Neural progenitor cell (in vitro differentiated cells): ENCODE data around the gene NPW. TPM values are rescaled to one million over a fixed set of nuclear protein-coding genes. Genes with fewer than 3 reads are reported as not detected.

ENCODE experiments used
- DNase-seq: peaks from one replicate; pipeline ENCODE4 v3.0.0-alpha.2; 2016; ENCODE audit warnings: low spot score
- H2AFZ ChIP-seq: fragments of 200-600 bp; sonication (generic); replicated peaks from 2 replicates; pipeline ENCODE4 v1.6.1; 2016; ENCODE audit warnings: antibody characterized with exemption
- H3F3A ChIP-seq: fragments of 200-600 bp; sonication (generic); 2 replicates; pipeline ENCODE4 v1.6.1; 2016; ENCODE audit warnings: antibody characterized with exemption, low read depth
- H3K27ac ChIP-seq: fragments of 200-600 bp; sonication (generic); 2 replicates; pipeline ENCODE4 v1.5.1; 2016; ENCODE audit warnings: mild to moderate bottlenecking
- H3K27me3 ChIP-seq: fragments of 200-600 bp; sonication (generic); 2 replicates; pipeline ENCODE4 v1.6.1; 2016; ENCODE audit warnings: mild to moderate bottlenecking, moderate library complexity
- H3K36me3 ChIP-seq: fragments of 200-600 bp; sonication (generic); 2 replicates; pipeline ENCODE4 v1.5.1; 2016
- H3K4me1 ChIP-seq: fragments of 200-600 bp; sonication (generic); 2 replicates; pipeline ENCODE4 v1.6.1; 2016; ENCODE audit warnings: mixed run types
- H3K4me2 ChIP-seq: fragments of 200-600 bp; sonication (generic); 2 replicates; pipeline ENCODE4 v1.6.1; 2016
- H3K4me3 ChIP-seq: fragments of 200-600 bp; sonication (generic); 2 replicates; pipeline ENCODE4 v1.5.1; 2016
- H3K79me2 ChIP-seq: fragments of 200-600 bp; sonication (generic); 2 replicates; pipeline ENCODE4 v1.6.1; 2016; ENCODE audit warnings: low read depth
- H3K9ac ChIP-seq: fragments of 200-600 bp; sonication (generic); 2 replicates; pipeline ENCODE4 v1.6.1; 2016
- H3K9me3 ChIP-seq: fragments of 200-600 bp; sonication (generic); 2 replicates; pipeline ENCODE4 v1.5.1; 2016; ENCODE audit warnings: low read depth
- H4K20me1 ChIP-seq: fragments of 200-600 bp; sonication (generic); 2 replicates; pipeline ENCODE4 v1.6.1; 2016; ENCODE audit warnings: low read depth
- H3K27ac Mint-ChIP-seq: 3 replicates; pipeline ENCODE4 v1.8.0; 2021; ENCODE audit warnings: mixed read lengths
- H3K27me3 Mint-ChIP-seq: 2 replicates; pipeline ENCODE4 v1.8.0; 2022; ENCODE audit warnings: low read depth, mild to moderate bottlenecking, inconsistent platforms, moderate library complexity, mixed read lengths; ENCODE audit not compliant: insufficient read depth
- H3K36me3 Mint-ChIP-seq: 3 replicates; pipeline ENCODE4 v1.8.0; 2021; ENCODE audit warnings: mixed read lengths
- H3K4me1 Mint-ChIP-seq: 3 replicates; pipeline ENCODE4 v1.8.0; 2021; ENCODE audit warnings: mixed read lengths
- H3K4me3 Mint-ChIP-seq: 3 replicates; pipeline ENCODE4 v1.8.0; 2021; ENCODE audit warnings: mild to moderate bottlenecking, moderate library complexity, mixed read lengths
- H3K9me3 Mint-ChIP-seq: 3 replicates; pipeline ENCODE4 v1.8.0; 2020; ENCODE audit warnings: mixed read lengths
- EZH2 ChIP-seq: fragments of 200-600 bp; sonication (generic); IDR thresholded peaks from 2 replicates; pipeline ENCODE4 v1.6.1; 2017; ENCODE audit warnings: antibody characterized with exemption, mild to moderate bottlenecking, moderate library complexity
- EZH2phosphoT487 ChIP-seq: fragments of 200-600 bp; sonication (generic); IDR thresholded peaks from 2 replicates; pipeline ENCODE4 v1.6.1; 2017; ENCODE audit warnings: antibody characterized with exemption
- total RNA-seq: library from RNA; depleted of rRNA; stranded (reverse); fragments of >200 nt; gene quantifications from 2 replicates; pipeline ENCODE4 v1.2.3, GENCODE V29; 2015; ENCODE audit warnings: low replicate concordance
- TF ChIP-seq, protein P1 (sequence below): fragments of 200-600 bp; sonication (generic); IDR thresholded peaks from 2 replicates; pipeline ENCODE4 v1.5.1; 2017; ENCODE audit warnings: antibody characterized with exemption, mild to moderate bottlenecking

The NPW gene
- total RNA-seq, 1 donor from 2014 or later, result not detected

DNA sequence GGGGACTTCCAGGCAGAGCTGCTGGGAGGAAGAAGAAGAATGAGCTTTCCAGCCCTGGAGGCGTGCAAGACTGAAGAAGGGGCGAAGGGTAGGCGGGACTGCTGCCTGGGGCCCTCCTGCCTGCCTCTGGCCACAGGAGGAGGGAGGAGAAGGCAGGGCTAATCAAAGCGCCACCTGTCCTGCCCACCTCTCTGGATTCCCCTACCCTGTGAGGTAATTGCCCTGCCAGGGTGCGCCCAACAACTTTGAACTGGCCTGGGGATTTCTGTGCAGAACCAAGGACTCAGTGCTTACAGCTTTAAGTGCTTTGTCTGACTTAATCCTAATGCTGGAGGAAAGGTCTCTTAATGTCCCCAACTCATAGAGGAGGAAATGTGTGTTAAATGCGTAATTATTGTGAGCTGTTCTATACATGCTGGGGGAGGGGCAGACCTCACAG lies 38.2 kb upstream of the NPW start, which contains the start of gene NOXO1:
TSS of gene NOXO1 (minus strand) at position 72 of the 439 bp plus-strand sequence. CDS start 290 bp downstream, outside the sequence.
- Histone ChIP-seq H2AFZ (no peak within 1 kb of the TSS), H3K36me3 (no peaks in the 10 kb centered on the region), H3K27me3 (peaks cover 56% of the 10 kb centered on the region), H3K4me2 (peak within 1 kb of the TSS; percentile 77), H3K27ac (no peak within 1 kb of the TSS), H3K4me1 (peaks cover 37% of the 10 kb centered on the region), H3K4me3 (no peak within 1 kb of the TSS), H3K79me2 (peaks cover 14% of the 10 kb centered on the region), H3F3A (peaks cover 26% of the 10 kb centered on the region), H3K9me3 (no peaks in the 10 kb centered on the region), H3K9ac (no peak within 1 kb of the TSS), H4K20me1 (peaks cover 44% of the 10 kb centered on the region)
- Mint-ChIP-seq H3K27me3 (peaks cover 24% of the 10 kb centered on the region), H3K27ac (no peak within 1 kb of the TSS), H3K4me1 (peaks cover 24% of the 10 kb centered on the region), H3K4me3 (peak within 1 kb of the TSS; percentile 82), H3K9me3 (no peaks in the 10 kb centered on the region), H3K36me3 (peaks cover 2% of the 10 kb centered on the region)
- no peak for TF ChIP-seq EZH2phosphoT487
- no peak for TF ChIP-seq EZH2
- TF ChIP-seq, protein P1, sequence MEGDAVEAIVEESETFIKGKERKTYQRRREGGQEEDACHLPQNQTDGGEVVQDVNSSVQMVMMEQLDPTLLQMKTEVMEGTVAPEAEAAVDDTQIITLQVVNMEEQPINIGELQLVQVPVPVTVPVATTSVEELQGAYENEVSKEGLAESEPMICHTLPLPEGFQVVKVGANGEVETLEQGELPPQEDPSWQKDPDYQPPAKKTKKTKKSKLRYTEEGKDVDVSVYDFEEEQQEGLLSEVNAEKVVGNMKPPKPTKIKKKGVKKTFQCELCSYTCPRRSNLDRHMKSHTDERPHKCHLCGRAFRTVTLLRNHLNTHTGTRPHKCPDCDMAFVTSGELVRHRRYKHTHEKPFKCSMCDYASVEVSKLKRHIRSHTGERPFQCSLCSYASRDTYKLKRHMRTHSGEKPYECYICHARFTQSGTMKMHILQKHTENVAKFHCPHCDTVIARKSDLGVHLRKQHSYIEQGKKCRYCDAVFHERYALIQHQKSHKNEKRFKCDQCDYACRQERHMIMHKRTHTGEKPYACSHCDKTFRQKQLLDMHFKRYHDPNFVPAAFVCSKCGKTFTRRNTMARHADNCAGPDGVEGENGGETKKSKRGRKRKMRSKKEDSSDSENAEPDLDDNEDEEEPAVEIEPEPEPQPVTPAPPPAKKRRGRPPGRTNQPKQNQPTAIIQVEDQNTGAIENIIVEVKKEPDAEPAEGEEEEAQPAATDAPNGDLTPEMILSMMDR, result no peak
- no peak for DNase-seq

DNA sequence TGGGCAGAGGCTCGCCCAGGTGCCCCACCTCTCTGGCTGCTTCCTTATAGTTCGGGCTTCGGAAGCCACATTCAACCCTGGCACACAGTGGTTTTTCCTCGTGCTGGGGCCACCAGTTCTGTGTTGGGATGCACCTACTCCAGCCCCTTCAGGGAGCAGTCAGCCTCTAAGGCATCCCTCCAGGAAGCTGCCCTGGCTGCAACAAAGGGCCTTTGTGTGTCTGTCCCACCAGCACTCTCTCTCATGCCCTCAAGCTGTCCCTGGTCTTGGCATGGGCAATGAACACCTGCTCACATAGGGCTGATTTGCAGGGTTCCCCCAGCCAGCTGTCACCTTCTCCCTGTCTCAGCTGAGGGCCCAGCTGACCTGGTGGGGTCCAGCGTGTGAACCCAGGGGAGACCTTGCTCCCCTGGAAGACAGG lies 37.6 kb upstream of the NPW start:
- Histone ChIP-seq H2AFZ (no peak overlapping the region), H3K9me3 (no peaks in the 10 kb centered on the region), H3K4me1 (peaks cover 37% of the 10 kb centered on the region), H3K4me3 (no peak overlapping the region), H3K4me2 (peak overlapping the region; percentile 42), H3K9ac (no peak overlapping the region), H3K36me3 (no peaks in the 10 kb centered on the region), H3K27ac (no peak overlapping the region), H3K27me3 (peaks cover 56% of the 10 kb centered on the region), H4K20me1 (peaks cover 43% of the 10 kb centered on the region), H3K79me2 (peaks cover 14% of the 10 kb centered on the region), H3F3A (peaks cover 26% of the 10 kb centered on the region)
- no peaks in the 10 kb centered on the region for H3K9me3 Mint-ChIP-seq
- no peak for DNase-seq
- no peak for TF ChIP-seq EZH2
- TF ChIP-seq, protein P1, result no peak
- no peak for TF ChIP-seq EZH2phosphoT487
- H3K4me1 Mint-ChIP-seq, result peaks cover 27% of the 10 kb centered on the region
- peaks cover 24% of the 10 kb centered on the region for H3K27me3 Mint-ChIP-seq
- peak overlapping the region; percentile 82 for H3K4me3 Mint-ChIP-seq
- H3K27ac Mint-ChIP-seq, result no peak overlapping the region
- peaks cover 8% of the 10 kb centered on the region for H3K36me3 Mint-ChIP-seq

DNA sequence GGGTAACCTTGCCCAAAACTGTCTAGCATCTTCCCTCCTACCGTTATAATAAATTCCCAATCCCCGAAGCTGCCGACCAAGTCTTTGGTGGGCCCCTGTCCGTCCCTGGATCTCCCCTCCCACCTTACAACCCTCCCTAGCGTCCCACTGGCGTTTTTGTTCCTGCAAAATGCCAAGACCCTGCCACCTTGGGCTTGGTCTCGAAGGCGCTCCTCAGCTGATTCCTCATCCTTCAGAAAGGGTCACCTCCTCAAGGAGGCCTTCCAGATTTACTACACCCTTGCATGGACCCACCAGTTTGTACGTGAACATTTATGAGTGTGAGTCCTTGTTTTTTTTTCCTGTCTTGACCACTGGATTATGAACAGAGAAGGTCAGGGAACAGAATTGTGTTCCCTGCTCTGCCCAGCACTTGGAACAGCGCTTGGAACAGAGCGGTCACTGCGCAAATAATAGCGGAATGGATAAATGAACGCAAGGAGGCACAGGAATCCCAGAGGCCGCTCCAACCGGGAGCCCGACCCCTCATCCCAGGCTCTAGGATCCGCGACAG lies 36.5 kb upstream of the NPW start:
- peaks cover 37% of the 10 kb centered on the region for H3K4me1 ChIP-seq
- no peak overlapping the region for H3K9ac ChIP-seq
- peaks cover 56% of the 10 kb centered on the region for H3K27me3 ChIP-seq
- peak overlapping the region; percentile 95 for H3K4me3 ChIP-seq
- peak overlapping the region; percentile 82 for H3K4me3 Mint-ChIP-seq
- H3K9me3 Mint-ChIP-seq, result no peaks in the 10 kb centered on the region
- H3K9me3 ChIP-seq, result no peaks in the 10 kb centered on the region
- peaks cover 24% of the 10 kb centered on the region for H3K27me3 Mint-ChIP-seq
- TF ChIP-seq EZH2phosphoT487, result no peak
- TF ChIP-seq, protein P1, result no peak
- TF ChIP-seq EZH2, result no peak
- H3K79me2 ChIP-seq, result peaks cover 14% of the 10 kb centered on the region
- no peak overlapping the region for H3K27ac ChIP-seq
- H3K36me3 ChIP-seq, result no peaks in the 10 kb centered on the region
- H3K4me2 ChIP-seq, result peak overlapping the region; percentile 93
- H4K20me1 ChIP-seq, result peaks cover 37% of the 10 kb centered on the region
- no peak for DNase-seq
- peak overlapping the region; percentile 90 for H2AFZ ChIP-seq
- peaks cover 27% of the 10 kb centered on the region for H3K4me1 Mint-ChIP-seq
- peaks cover 8% of the 10 kb centered on the region for H3K36me3 Mint-ChIP-seq
- peaks cover 26% of the 10 kb centered on the region for H3F3A ChIP-seq
- H3K27ac Mint-ChIP-seq, result peak overlapping the region; percentile 10
